HG02763 (cell line): ENCODE data around the gene PREP.

ENCODE experiments used
- ATAC-seq: cut with Tn5 transposase; IDR thresholded peaks from one replicate; pipeline ENCODE4 v1.9.1; 2021; ENCODE audit warnings: mild to moderate bottlenecking, moderate library complexity; ENCODE audit not compliant: unreplicated experiment

PREP gene

GRCh38 chr6:105310947-105311346, 91.9 kb downstream of the PREP start:
- no peak for ATAC-seq

GRCh38 chr6:105310371-105310770, 92.5 kb downstream of the PREP start:
- ATAC-seq: no peak

DNA sequence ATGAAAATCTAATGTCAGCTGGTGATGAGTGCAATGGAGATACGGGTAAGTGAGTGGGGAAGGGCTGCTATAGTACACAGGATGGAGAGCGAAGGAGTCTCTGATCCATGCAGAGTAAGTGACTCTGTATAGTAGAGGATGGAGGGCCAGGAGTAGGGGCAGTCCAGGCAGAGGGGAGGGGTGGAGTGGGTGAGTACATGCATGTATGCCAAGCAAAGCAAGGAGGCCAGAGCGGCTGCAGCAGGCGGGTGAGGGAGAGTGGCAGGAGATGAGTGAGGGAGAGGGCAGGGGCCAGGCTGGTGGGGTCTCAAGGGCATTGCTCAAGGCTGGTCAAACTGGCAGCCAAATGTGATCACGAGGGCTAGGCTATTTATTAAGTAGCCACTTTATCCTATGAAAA, 94.0 kb downstream of the PREP start:
- no peak for ATAC-seq

GRCh38 chr6:105305521-105305920, 97.4 kb downstream of the PREP start:
- no peak for ATAC-seq

DNA sequence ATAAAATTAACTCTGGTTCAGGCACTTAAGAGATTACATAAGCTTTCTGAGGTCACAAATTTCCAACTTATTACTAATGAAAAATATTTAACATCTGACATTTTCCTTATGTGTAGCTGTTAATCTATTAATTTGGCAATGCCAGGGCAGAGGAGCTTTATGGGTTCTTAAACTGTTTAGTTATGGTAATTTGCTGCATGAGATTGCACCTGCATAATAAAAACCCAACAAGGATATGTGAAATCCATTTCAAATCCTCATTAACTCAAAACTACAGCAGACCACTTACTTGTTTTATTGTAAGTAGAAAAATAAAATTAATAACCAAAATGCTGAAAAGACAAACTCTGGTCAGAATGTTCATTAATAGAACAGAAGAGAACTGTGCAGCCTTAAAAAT, 98.1 kb downstream of the PREP start:
- ATAC-seq: no peak

DNA sequence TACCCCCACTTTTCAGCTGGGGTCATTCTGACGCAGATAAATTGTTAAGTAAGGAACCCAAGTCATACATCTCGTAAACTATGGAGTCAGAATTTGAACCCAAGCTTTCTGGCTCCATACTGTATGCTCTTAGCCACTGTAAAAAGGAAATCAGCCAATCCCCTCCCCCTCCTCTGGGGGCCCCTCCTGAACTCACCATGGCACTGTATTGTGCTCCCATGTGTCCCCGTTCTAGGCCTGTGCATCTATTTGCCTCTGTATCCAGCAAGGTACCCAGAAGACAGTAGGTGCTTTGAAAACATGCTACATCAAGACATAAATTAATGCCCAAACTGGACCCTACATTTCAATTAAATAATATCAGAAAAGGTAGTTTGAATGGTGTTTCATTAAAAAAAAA, 98.5 kb downstream of the PREP start:
- ATAC-seq: no peak

- no peak for ATAC-seq
Observed at GRCh38 chr6:105302617-105303128, 100.2 kb downstream of the PREP start.

- no peak for ATAC-seq
Observed at GRCh38 chr6:105301756-105302616, 100.9 kb downstream of the PREP start.

DNA sequence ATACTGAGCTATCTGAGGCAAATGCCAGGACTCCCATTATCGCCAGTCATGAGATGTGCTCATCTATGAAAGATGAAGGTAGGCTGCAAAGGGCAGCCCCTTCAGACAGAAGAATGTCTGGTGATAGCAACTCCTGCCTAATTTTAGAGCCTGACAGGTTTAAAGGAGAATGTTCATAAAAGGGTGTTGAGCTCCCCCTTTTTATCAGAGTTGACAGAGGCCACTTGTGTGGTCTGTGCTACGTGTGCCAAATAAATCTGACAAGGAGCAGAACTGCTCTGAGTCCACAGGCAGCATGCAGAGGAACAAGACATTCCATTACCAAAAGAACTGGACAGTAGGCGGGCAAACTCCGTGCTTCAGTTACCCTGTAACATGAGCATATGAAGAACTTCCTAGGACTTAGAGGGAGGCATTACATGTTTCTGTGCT, 101.8 kb downstream of the PREP start:
- no peak for ATAC-seq

- ATAC-seq: no peak
Observed at GRCh38 chr6:105300090-105300489, 102.8 kb downstream of the PREP start.

GRCh38 chr6:105294129-105294528, 108.8 kb downstream of the PREP start:
- no peak for ATAC-seq

DNA sequence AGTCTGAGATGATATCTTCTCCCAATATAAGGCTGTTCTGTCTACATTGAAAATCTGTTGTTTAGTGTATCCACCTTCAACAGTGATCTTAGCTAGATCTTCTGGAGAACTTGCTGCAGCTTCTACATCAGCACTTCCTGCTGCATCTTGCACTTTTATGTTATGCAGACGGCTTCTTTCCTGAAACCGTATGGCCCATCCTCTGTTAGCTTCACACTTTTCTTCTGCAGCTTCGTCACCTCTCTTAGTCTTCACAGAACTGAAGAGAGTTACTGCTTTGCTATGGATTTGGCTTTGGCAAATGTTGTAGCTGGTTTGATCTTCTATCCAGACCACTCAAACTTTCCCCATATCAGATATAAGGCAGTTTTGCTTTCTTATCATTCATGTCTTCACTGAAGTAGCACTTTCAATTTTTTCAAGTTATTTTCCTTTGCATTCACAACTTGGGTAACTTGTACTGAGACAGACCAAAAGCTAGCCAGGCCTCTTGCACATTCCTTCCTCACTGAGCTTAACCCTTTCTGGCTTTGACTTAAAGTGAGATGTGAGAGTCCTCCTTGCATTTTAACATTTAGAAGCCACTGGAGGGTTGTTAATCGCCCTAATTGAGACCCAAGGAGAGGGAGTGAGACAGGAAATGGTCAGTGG, 110.1 kb downstream of the PREP start:
- ATAC-seq: no peak

DNA sequence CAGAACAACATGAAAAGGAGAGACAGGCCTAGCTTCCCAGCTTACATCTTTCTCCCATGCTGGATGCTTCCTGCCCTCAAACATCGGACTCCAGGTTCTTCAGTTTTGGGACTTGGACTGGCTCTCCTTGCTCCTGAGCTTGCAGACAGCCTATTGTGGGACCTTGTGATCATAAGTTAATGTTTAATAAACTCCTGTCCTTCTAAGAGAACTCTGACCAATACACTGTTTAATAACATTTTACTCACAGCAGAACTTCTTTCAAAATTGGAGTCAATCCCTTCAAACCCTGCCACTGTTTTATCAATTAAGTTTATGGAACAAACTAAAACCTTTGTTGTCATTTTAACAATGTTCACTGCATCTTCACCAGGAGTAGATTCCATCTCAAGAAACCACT, 111.4 kb downstream of the PREP start:
- ATAC-seq: no peak

DNA sequence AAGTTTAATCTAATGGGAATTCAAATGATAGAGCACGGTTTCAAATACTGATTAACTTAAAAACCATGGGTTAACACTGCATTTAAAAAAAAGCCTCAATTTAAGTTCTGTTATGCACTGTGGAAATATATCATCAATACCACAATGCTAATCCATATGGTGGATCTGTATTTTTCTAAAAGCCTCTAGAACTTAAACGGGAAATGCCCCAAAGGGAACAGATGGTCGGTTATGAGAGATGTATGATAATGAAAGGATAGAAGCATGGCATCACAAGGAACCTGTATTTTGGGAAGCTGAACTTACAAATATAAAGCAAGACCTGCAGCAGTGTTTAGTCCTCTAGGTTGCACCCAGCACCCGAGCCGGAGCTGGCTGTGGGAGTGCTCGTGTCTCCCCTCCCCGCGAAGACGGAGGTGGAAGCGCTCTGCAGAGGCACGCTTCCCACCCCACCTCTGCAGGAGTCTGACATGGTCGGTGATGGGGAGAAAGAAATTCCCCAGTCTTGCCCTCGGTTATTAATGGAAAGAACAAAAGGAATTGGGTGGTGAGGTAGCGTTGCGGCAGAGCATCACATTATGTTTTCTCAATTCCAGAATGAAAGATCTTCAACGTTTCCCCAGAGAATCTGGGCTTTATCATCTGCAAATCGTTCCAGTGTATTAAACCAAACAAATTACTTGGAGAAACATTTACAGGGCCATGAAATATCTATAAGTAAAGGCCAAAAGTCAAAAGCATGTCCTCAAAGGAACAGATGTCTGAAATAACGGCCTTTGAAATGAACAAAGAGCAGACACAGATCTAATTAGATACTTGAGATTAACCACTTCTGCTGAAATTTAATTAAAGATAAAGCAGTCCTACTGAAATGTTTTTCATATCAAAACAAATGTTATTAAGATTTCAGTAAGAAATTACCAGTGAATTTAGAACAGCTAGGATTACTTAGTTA, 120.0 kb downstream of the PREP start:
- no peak for ATAC-seq

DNA sequence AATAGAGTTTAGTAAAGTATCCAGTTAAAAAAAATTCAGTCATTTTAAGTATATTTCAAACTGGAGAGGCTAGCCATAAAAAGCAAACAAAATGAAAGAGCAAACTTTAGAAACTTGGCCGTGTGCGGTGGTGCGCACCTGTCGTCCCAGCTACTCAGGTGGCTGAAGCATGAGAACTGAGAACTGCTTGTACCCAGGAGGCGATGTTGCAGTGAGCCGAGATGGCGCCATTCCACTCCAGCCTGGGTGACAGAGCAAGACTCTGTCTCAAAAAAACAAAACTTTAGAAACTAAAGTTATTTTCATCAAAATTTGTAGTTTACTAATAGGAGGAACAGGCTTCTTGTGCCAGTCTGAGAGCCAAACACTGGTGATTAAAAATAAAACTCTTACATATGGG, 122.8 kb downstream of the PREP start:
- ATAC-seq: no peak

DNA sequence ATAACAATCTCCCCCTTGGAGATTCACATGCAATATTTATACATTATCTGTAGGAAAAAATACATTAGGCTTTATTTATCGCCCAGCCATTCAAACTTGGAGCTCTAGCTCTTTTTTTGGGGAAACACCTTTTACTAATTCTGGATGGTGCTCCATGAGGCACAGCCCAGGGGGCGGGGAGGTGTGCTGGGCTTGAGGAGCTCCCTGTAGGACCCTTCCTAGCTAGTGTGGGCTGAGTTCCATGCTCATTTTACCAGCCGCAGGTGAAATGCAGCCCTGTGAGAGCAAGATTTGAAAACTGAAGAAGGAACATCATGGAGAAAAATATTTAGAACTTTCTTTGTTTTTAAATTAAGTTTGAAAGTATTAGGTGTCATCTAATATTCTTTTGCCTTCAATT, 123.4 kb downstream of the PREP start:
- ATAC-seq: no peak

- ATAC-seq: no peak
Observed at GRCh38 chr6:105278813-105279212, 124.1 kb downstream of the PREP start.

GRCh38 chr6:105278035-105278434, 124.8 kb downstream of the PREP start:
- no peak for ATAC-seq

DNA sequence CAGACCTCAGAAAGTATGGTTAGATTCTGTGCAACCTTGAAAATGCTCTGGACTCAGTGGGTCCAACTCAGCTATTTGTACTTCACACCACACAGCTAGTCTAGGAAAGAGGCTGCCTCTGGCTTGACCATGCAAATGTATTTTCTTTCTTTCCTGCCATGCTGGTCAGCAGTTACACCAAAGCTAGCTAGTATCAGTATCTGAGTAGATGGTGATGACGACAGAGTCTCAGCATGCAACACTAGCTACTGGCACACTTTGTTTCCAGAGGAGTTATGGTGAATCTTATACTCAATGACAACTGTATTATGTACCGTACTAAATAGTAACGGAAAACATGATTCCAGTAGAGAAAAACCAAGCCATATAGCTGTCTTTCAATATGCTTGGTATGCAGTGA, 126.5 kb downstream of the PREP start:
- no peak for ATAC-seq

DNA sequence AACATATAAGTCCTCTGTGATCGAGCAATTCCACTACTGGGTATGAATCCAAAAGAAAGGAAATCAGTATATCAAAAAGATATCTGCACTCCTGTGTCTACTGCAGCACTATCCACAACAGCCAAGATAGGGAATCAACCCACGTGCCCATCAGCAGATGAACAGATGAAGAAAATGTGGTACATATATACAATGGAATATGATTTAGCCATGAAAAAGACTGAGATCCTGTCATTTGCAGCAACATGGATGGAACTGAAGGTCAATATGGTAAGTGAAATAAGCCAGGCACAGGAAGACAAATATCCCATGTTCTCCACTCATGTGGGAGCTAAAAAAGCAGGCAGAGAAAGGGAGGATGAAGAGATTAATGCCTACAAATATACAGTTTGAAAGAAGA, 127.3 kb downstream of the PREP start:
- ATAC-seq: no peak

DNA sequence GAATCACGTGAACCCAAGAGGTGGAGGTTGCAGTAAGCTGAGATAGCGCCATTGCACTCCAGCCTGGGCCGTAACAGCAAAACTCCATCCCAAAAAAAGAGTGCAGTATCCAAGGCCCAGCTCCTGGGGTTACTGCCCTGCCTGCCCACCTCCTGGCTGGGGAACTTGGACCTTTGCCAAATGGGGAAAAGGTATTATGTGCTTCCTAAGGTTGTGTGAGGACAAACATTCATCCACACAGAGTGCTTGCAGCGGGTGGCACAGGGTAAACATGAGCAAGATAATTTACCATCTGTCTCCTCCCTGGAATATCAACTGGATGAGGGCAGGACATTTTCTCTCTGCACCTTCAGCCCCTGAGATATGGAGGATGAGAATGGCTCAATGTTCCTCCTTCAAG, 128.2 kb downstream of the PREP start:
- no peak for ATAC-seq
